ENCODE measurements around the gene NACA2.
"Not testable (repeated sequence)": the region's sequence is repeated elsewhere in the genome, so short reads cannot be mapped to it uniquely, and the experiment has no call there.

The NACA2 gene

GRCh38 chr17:61598014-61598413 is 7.0 kb upstream of the NACA2 start:
- no peak for DNase-seq

- DNase-seq, result no peak
These were observed 6.6 kb upstream of the NACA2 start for GRCh38 chr17:61597607-61598006.

- DNase-seq, result no peak
These were observed 4.6 kb upstream of the NACA2 start for GRCh38 chr17:61595418-61596186.

- DNase-seq, result no peak
These were observed 3.3 kb upstream of the NACA2 start for GRCh38 chr17:61594294-61594825.

- no peak for DNase-seq
These were observed 2.4 kb upstream of the NACA2 start for GRCh38 chr17:61593426-61593825.

- DNase-seq, result no peak
These were observed 911 bp upstream of the NACA2 start for GRCh38 chr17:61591930-61592329.

GRCh38 chr17:61589990-61590389 is 1.0 kb downstream of the NACA2 start:
- no peak for DNase-seq

GRCh38 chr17:61587807-61588660 is 3.0 kb downstream of the NACA2 start:
- DNase-seq, result no peak

GRCh38 chr17:61587242-61587641 is 3.8 kb downstream of the NACA2 start:
- DNase-seq, result no peak

GRCh38 chr17:61586622-61587021 is 4.4 kb downstream of the NACA2 start:
- not testable (repeated sequence) for DNase-seq

GRCh38 chr17:61586031-61586566 is 4.9 kb downstream of the NACA2 start:
- DNase-seq, result no peak

- DNase-seq, result peak in 1 of 2 experiments; percentile 16
These were observed 6.2 kb downstream of the NACA2 start for GRCh38 chr17:61584866-61585265.

- no peak for DNase-seq
These were observed 6.8 kb downstream of the NACA2 start for GRCh38 chr17:61584266-61584665.

- DNase-seq, result no peak
These were observed 7.3 kb downstream of the NACA2 start for GRCh38 chr17:61583660-61584264.

GRCh38 chr17:61583242-61583641 is 7.8 kb downstream of the NACA2 start:
- peak; percentile 56 to 78 for DNase-seq

GRCh38 chr17:61582593-61582992 is 8.4 kb downstream of the NACA2 start:
- DNase-seq, result no peak

GRCh38 chr17:61581611-61582349 is 9.2 kb downstream of the NACA2 start:
- no peak for DNase-seq

- no peak for DNase-seq
These were observed 10.5 kb downstream of the NACA2 start for GRCh38 chr17:61580502-61580901.

GRCh38 chr17:61579961-61580360 is 11.1 kb downstream of the NACA2 start:
- DNase-seq, result peak; percentile 35 to 71

GRCh38 chr17:61579347-61579746 is 11.7 kb downstream of the NACA2 start:
- DNase-seq, result no peak

GRCh38 chr17:61578645-61579044 is 12.4 kb downstream of the NACA2 start:
- no peak for DNase-seq

GRCh38 chr17:61575983-61576382 is 15.0 kb downstream of the NACA2 start:
- no peak for DNase-seq
